OCI-LY3 (cell line): ENCODE measurements around the gene SDE2.

Experiments used
- H2AFZ ChIP-seq: fragments of 200-600, 300-600 bp; shearing (Covaris generic); 2 replicates; pipeline ENCODE4 v1.6.0; 2014; ENCODE audit warnings: antibody characterized with exemption, low read depth, low read length
- H3K27ac ChIP-seq: fragments of 200-600, 300-600 bp; sonication (generic); 2 replicates; pipeline ENCODE4 v1.5.1; 2014; ENCODE audit warnings: mild to moderate bottlenecking, low read length, moderate library complexity, mixed read lengths
- H3K27me3 ChIP-seq: fragments of 200-600, 300-600 bp; sonication (generic); 2 replicates; pipeline ENCODE4 v1.6.1; 2014; ENCODE audit warnings: low read depth, low read length, mixed read lengths
- H3K36me3 ChIP-seq: fragments of 200-600, 300-600 bp; sonication (generic); replicated peaks from 2 replicates; pipeline ENCODE3; 2014; ENCODE audit warnings: low read depth, low read length, mixed read lengths
- H3K4me1 ChIP-seq: fragments of 300-600, 200-600 bp; sonication (generic); 2 replicates; pipeline ENCODE4 v1.6.1; 2014; ENCODE audit warnings: low read length, mixed read lengths
- H3K4me2 ChIP-seq: fragments of 200-600, 300-600 bp; sonication (generic); 2 replicates; pipeline ENCODE4 v1.6.1; 2014; ENCODE audit warnings: low read length, mixed read lengths
- H3K4me3 ChIP-seq: fragments of 300-600, 200-600 bp; sonication (generic); 2 replicates; pipeline ENCODE4 v1.5.1; 2014; ENCODE audit warnings: antibody characterized with exemption, mild to moderate bottlenecking, low read length, moderate library complexity
- H3K79me2 ChIP-seq: fragments of 300-600, 200-600 bp; shearing (Covaris generic); 2 replicates; pipeline ENCODE4 v1.6.1; 2014; ENCODE audit warnings: mild to moderate bottlenecking, low read length, mixed read lengths
- H3K9ac ChIP-seq: fragments of 300-600, 200-600 bp; shearing (Covaris generic); 2 replicates; pipeline ENCODE4 v1.6.0; 2014; ENCODE audit warnings: mild to moderate bottlenecking, low read length, moderate library complexity
- H3K9me3 ChIP-seq: fragments of 200-600, 300-600 bp; shearing (Covaris generic); 2 replicates; pipeline ENCODE4 v1.6.1; 2014; ENCODE audit warnings: low read length, mixed read lengths; ENCODE audit not compliant: insufficient read depth
- H4K20me1 ChIP-seq: fragments of 200-600, 300-600 bp; sonication (generic); 2 replicates; pipeline ENCODE4 v1.6.1; 2016; ENCODE audit warnings: low read length, mixed read lengths; ENCODE audit not compliant: insufficient read depth
- CTCF ChIP-seq: fragments of 200-600, 300-600 bp; sonication (generic); IDR thresholded peaks from 2 replicates; pipeline ENCODE4 v1.5.1; 2014; ENCODE audit warnings: antibody characterized with exemption, low read length, low read depth
- EZH2phosphoT487 ChIP-seq: fragments of 200-600 bp; shearing (Covaris generic); IDR thresholded peaks from 2 replicates; pipeline ENCODE4 v1.6.1; 2018; ENCODE audit warnings: antibody characterized with exemption, mixed run types, low read depth

Gene SDE2

DNA sequence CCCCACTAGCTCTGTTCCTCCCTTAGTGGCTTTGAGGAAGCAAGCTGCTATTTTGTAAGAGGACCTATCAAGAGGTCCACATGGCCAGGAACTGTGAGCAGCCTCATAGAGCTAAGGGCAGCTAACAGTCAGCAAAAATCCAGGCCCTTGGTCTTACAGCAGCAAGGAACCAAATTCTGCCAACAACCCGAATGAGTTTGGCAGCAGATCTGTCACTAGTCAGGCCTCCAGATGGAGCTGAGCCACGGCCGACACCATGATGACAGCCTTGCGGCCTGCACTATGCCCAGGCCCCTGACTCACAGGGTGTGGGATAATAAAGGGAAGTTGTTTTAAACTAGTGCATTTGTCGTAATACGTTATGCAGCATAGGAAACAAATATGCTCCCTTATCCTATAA, 35.3 kb upstream of the SDE2 start:
- TF ChIP-seq CTCF (no peak), EZH2phosphoT487 (no peak)
- Histone ChIP-seq H3K36me3 (no peaks in the 10 kb centered on the region), H3K79me2 (no peaks in the 10 kb centered on the region), H2AFZ (no peak overlapping the region), H3K27ac (no peak overlapping the region), H3K27me3 (no peaks in the 10 kb centered on the region), H3K9me3 (no peaks in the 10 kb centered on the region), H4K20me1 (no peaks in the 10 kb centered on the region), H3K4me2 (no peak overlapping the region), H3K9ac (no peak overlapping the region), H3K4me1 (peaks cover 14% of the 10 kb centered on the region), H3K4me3 (no peak overlapping the region)

DNA sequence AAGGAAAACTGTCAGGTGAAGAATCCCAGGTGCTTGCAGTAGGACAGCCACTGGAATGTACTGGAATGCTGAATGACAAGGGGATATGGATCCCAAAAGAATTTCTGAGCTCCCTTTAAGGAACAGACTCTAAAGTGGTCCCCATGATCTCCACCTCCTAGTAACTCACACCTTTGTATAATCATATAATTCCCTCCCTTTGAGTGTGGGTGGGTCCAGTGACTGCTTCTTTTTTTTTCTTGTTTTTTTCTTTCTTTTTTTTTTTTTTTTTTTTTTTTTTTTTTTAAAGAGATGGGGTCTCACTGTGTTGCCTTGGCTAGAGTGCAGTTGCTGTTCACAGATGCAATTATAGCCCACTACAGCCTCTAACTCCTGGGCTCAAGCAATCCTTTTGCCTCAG, 34.8 kb upstream of the SDE2 start:
- Histone ChIP-seq H3K79me2 (no peaks in the 10 kb centered on the region), H4K20me1 (no peaks in the 10 kb centered on the region), H3K4me2 (no peak overlapping the region), H3K27me3 (no peaks in the 10 kb centered on the region), H3K36me3 (no peaks in the 10 kb centered on the region), H3K27ac (no peak overlapping the region), H2AFZ (no peak overlapping the region), H3K9ac (no peak overlapping the region), H3K9me3 (no peaks in the 10 kb centered on the region), H3K4me3 (no peak overlapping the region), H3K4me1 (peaks cover 19% of the 10 kb centered on the region)
- TF ChIP-seq CTCF = no peak
- no peak for TF ChIP-seq EZH2phosphoT487

- no peak overlapping the region for H3K4me2 ChIP-seq
- H4K20me1 ChIP-seq = no peaks in the 10 kb centered on the region
- no peak overlapping the region for H3K27ac ChIP-seq
- no peaks in the 10 kb centered on the region for H3K27me3 ChIP-seq
- TF ChIP-seq EZH2phosphoT487 = no peak
- no peak for TF ChIP-seq CTCF
- H2AFZ ChIP-seq = no peak overlapping the region
- H3K36me3 ChIP-seq = no peaks in the 10 kb centered on the region
- no peaks in the 10 kb centered on the region for H3K79me2 ChIP-seq
- no peaks in the 10 kb centered on the region for H3K9me3 ChIP-seq
- no peak overlapping the region for H3K9ac ChIP-seq
- H3K4me1 ChIP-seq = peaks cover 23% of the 10 kb centered on the region
- H3K4me3 ChIP-seq = no peak overlapping the region
Measured at GRCh38 chr1:226033582-226033981, 34.4 kb upstream of the SDE2 start.

DNA sequence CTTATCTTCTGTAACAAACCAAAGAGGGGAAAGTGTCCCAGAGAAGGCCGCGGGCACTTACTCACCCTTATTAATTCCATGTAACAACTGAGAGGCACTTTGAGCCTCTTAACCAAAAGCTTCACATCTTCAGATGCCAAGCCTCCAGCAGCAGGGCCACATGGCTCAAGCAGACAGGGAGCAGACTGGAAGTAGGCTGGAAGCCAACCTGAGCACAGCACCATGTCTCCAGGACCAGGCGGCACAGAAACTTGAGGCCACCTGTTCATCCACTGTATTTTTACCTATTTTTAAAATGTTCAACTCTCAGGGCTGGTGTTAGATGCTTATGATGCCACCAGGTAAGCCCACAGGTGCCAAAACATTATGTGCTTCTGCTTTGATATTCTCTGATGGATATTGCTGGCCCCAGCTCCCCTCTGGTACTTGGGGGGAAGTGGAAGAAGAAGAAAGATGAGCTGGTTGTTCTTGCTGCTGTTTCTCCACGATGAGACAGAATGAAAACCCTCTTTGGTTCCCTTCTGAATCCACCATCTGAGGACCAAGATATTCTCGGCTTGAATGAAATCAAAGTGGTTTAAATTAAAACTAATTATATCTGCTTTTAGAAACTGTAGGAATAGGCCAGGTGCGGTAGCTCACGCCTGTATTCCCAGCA, 30.6 kb upstream of the SDE2 start:
- peak overlapping the region; percentile 41 for H3K4me3 ChIP-seq
- H3K4me1 ChIP-seq = peaks cover 31% of the 10 kb centered on the region
- H3K36me3 ChIP-seq = no peaks in the 10 kb centered on the region
- H4K20me1 ChIP-seq = no peaks in the 10 kb centered on the region
- no peaks in the 10 kb centered on the region for H3K79me2 ChIP-seq
- H3K9ac ChIP-seq = peak overlapping the region; percentile 17; the same call in 1 of the 2 replicates
- H3K4me2 ChIP-seq = peak overlapping the region; percentile 69
- H2AFZ ChIP-seq = no peak overlapping the region
- no peaks in the 10 kb centered on the region for H3K27me3 ChIP-seq
- no peaks in the 10 kb centered on the region for H3K9me3 ChIP-seq
- TF ChIP-seq CTCF (no peak), EZH2phosphoT487 (no peak)
- peak overlapping the region; percentile 77 for H3K27ac ChIP-seq
